AG09309 (cell line): Measurements from ENCODE around the gene DHX58.

Source experiments
- DNase-seq: peaks from one replicate; pipeline ENCODE4 v3.0.0-alpha.2; 2010; ENCODE audit warnings: low read depth
- H3K4me3 ChIP-seq: 2 replicates; pipeline ENCODE4 v1.5.1; 2011; ENCODE audit warnings: mild to moderate bottlenecking, low read depth, low read length, moderate library complexity; ENCODE audit not compliant: control insufficient read depth
- CTCF ChIP-seq: IDR thresholded peaks from 2 replicates; pipeline ENCODE4 v1.5.1; 2011; ENCODE audit warnings: mild to moderate bottlenecking, low read depth, low read length, inconsistent platforms; ENCODE audit not compliant: insufficient read depth, control insufficient read depth; ENCODE audit errors: missing control alignments

DHX58 gene

DNA sequence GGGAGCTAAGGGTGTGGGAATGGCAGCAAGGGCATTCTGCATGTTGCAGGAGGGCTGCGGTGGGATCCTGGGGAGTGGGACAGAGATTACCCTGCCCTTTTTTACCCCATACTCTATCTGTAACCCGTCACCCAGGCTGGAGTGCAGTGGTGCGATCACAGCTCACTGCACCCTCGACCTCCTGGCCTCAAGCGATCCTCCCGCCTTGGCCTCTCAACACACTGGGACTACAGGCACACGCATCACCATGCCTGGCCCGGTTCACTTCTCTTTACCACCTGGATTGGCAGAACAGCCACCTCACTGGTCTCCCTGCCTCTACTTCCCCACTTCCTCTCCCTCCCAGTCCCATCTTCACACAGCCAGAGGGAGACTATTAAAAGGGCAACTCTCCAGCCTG is 23.8 kb downstream of the DHX58 start:
- TF ChIP-seq CTCF: no peak

DNA sequence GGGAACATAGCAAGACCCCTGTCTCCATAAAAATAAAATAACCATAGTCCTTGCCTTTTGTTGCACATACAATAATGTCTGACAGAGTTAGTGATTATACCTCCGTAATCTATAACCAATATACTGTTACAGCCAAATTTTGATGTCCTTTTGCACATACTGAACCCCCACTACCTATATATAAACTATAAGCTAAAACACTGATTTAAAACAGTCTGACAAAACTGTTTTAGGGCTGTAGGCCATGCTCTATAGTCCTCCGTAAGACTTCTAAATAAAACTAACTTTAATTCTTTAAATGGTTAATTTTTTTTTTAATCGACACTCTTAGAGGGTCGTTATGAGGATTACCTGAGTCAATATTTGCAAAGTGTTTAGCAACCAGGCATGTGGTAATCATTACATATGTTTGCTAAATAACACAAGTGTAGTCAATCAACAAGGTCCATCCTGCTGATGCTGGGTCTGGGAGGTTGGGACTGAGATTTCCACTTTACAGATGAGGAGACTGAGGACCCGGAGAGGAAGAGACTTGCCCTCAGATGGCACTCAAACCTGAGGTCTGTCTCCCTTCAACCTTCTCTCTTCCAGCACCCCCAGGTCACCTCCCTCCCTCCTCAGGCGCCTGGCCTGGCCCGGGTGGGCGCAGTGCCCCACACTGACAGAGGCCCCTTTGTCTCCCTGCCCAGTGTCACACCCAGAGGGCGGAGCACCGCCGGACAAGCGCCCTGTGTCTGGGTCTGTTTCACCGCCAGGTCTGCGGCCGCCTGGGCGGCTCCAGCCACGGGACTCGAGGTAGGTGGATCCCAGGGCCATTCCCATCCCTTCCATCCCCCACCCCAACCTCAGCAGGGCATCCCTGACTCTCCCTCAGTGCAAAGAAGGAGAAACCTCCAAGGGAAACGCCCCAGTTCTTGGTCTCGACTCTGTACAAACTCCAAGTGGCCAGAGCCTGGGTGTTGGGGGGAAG is 24.5 kb downstream of the DHX58 start:
- no peak overlapping the region for H3K4me3 ChIP-seq
- DNase-seq: no peak
- no peak for TF ChIP-seq CTCF

More for the DNA sequence above, 23.8 kb downstream of the DHX58 start:
- no peak for DNase-seq
- no peak overlapping the region for H3K4me3 ChIP-seq

DNA sequence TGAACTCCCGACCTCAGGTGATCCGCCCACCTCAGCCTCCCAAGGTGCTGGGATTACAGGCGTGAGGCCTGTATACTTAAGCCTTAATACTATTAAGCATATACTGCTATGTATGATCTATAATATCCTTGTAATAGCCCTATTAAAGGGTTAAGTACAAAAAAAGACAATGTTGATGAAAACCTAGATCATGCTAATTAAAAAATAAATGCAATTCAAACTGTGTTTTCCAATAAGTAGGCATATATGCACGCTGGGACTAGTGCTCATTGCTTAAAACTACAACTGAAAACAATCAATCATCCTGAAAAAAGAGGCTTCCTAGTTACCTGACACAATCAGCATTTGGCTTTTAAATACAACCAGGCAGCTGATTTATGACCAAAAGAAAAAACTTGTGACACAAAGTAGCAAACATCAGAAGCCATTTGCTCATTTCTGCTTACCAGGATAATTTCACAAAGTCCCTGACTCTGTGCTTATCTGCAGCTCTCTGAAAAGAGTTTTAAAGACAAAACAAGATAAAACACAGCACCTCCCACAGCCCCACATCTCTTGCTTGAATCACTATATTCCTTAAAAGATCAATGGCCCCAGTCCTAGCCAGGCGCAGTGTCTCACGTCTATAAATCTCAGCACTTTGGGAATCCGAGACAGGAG is 25.3 kb downstream of the DHX58 start:
- H3K4me3 ChIP-seq: no peak overlapping the region
- no peak for DNase-seq
- no peak for TF ChIP-seq CTCF

- no peak overlapping the region for H3K4me3 ChIP-seq
- no peak for TF ChIP-seq CTCF
- DNase-seq: no peak
Observed at GRCh38 chr17:42081516-42082129, 30.9 kb downstream of the DHX58 start.

DNA sequence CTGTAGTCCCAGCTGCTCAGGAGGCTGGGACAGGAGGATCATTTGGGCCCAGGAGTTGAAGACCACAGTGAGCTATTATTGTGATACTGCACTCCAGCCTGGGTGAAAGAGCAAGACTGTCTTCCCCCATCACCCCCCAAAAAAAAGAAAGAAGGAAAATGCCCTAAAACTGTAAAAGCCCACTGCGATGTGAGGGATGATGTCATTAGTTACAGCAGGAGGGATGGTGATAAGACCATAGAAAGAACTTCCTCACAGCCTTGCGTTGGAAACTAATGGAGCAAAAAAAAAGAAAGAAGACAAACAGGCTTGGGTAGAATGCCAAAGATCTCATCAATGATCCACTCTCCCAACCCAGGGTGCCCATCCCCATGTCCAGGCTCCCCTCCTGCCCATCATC is 33.0 kb downstream of the DHX58 start:
- no peak overlapping the region for H3K4me3 ChIP-seq
- DNase-seq: no peak
- TF ChIP-seq CTCF: no peak

DNA sequence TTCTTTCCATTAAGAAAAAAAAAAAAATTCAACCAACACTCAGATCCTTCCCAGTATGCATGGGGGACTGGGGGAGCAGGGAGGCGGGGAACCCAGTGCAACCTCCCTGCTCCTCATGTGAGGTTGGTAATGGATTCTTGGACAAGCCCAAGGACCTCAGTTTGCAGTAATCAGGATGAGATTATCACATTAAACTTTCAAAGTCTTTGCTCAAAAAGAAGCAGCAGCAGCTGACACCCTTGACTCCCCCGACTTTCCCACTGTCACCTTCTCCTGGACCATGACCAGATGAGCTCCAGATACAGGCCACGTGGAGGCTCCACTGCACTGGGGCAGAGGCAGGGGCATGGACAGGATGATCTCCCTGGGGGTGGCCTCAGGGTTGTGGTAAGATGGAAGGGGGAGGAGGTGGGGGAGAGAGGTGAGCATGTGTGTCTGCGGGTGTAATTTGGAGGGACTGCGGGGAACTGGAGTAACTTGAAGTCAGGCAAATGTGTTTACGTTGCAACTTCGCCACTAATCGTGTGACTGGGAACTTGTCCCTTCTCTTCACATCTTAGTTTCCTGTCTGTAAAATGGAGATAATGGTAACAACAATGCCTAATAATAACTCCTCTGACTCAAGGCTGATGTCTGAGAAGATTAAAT is 34.0 kb downstream of the DHX58 start:
- no peak for DNase-seq
- TF ChIP-seq CTCF: no peak
- no peak overlapping the region for H3K4me3 ChIP-seq
